ENCODE data around the gene FAR2.
A peak's percentile ranks its signal among the peaks of the same experiment; 100 is the strongest.
"Not testable (repeated sequence)": the region's sequence is repeated elsewhere in the genome, so short reads cannot be mapped to it uniquely, and the experiment has no call there.

Gene FAR2

GRCh38 chr12:29281371-29282005 lies 132.4 kb downstream of the FAR2 start:
- no peak for DNase-seq (ENCODE audit: low spot score)

GRCh38 chr12:29282031-29282816 lies 133.1 kb downstream of the FAR2 start:
- DNase-seq (ENCODE audit: low spot score), result no peak

DNA sequence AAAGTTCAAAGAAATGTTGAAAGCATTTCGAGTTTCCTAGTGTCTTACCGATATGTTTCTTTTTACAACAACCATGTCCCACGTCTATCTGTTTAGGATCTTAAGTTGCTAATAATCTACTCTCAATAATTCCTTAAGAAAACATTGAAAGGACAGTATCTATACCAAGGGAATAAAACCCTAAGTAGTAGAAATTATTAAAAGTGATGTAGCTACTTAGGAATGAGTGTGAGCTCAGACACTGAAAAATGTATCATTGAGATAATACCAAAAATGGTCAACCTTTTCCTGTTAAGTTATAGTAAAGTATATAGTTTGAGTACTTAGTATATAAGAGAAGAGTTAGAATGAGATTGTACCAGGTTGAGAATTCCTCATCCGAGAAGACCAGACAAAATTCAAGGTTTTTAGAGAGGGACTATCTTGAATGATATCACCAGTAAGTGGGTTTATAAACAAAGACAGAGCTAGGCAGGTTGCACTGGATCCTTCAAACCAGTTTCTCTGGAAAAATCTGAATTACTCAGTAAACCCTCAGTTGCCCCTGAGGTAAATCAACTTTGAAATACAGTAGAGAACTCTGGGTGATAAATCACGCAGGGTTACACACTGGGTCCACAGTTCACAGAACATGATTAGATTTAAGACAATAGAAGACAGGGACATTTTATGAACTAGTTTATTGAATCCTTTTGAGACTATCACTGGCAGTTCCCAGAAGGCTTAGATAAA lies 135.1 kb downstream of the FAR2 start:
- DNase-seq (ENCODE audit: low spot score), result no peak

GRCh38 chr12:29286081-29286790 lies 137.2 kb downstream of the FAR2 start:
- no peak for DNase-seq (ENCODE audit: low spot score)

GRCh38 chr12:29287622-29288021 lies 138.5 kb downstream of the FAR2 start:
- no peak for DNase-seq (ENCODE audit: low spot score)

DNA sequence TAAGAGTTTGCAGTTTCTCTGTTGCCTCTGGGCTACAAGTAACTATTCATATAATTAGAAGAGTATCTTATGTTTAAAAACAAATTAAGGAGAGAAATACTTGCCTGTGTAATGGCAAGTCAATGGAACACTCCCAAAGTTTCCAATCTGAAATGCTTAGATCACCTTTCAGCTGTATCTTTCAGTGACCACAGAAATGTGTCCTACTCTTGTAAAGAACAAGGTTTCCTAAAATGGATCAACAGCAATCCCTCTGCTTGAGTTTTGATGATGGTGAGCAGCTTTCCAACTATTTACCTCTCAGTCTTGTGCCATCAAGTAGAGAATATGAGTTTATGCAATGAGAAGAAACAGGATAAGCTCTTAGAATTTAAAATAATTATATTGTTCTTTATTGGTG lies 139.0 kb downstream of the FAR2 start:
- no peak for DNase-seq (ENCODE audit: low spot score)

GRCh38 chr12:29290475-29290874 lies 141.4 kb downstream of the FAR2 start:
- DNase-seq (ENCODE audit: low spot score), result not testable (repeated sequence)

DNA sequence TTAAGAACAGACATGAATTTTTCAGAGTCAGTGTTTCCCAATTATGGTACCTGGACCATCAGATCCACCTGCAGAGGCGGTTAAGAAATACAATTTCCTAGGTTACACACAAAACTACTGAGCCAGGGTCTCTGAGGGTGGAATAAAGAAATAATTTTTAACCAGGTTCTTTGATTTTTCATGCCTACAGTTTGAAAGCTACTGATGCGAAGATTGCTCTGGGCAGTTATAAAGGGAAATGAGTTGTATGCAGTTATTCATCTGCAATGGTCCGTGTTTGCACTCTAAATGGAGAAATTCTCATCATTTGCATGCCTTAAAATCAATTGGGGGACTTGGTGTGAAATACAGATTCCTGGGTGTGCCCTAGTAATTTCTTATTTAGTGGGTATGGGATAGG lies 142.1 kb downstream of the FAR2 start:
- DNase-seq (ENCODE audit: low spot score), result no peak

DNA sequence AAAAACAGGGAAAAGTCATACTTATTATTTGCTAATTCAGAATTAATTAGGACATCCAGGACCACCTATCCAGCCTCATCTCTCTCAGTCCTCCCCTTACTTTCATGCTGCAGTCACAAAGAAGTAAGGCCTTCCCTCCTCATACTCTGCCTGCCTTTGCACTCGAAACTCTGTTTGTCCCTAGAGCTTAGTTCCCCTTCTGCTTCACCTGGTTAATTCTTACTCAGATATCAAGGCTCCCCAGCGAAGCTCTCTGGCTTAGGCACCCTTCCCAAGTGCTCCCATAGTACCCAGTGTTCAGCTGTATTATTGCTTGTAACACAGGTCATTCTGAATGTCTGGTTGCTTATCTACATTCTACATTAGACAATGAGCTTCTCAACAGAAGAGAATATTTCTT lies 150.6 kb downstream of the FAR2 start:
- DNase-seq (ENCODE audit: low spot score), result no peak

GRCh38 chr12:29301114-29301513 lies 152.0 kb downstream of the FAR2 start:
- no peak for DNase-seq (ENCODE audit: low spot score)

GRCh38 chr12:29304388-29304787 lies 155.3 kb downstream of the FAR2 start:
- DNase-seq (ENCODE audit: low spot score), result no peak

DNA sequence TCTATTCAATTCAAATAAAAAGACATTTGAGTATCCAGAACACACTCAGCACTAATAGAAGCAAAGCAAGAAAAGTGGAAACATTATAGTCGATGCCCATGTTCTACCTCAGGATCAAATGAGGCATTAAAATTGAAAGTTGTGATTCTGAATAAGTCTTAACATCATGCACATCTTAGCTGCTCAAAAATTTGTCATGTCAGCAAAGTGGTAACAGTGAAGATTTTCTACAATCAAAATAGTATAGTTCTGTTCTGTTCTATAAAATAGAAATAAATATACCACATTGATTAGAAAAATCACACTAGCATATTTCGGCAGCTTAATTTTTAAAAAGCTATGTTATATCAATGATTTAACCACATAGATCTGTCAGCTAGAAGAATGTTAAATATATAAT lies 157.2 kb downstream of the FAR2 start:
- no peak for DNase-seq (ENCODE audit: low spot score)

DNA sequence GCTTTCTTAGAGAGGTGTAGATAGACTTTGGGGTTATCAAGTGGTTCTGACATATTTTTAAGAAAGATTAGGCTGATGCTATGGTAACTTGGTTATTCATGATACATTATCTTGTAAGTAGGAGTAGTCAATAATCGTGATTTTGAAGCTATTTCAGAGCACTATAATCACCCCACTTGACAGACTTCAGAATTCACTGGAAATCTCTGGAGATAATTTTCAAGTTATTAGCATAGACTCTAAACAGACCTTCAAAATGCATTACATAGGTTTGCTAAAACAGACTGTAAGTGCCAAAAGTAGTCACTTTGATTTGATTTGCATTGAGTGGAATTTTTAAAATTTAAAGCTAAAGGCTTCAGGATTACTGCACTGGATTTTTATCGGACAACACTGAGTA lies 157.6 kb downstream of the FAR2 start:
- DNase-seq (ENCODE audit: low spot score), result no peak

- DNase-seq (ENCODE audit: low spot score), result no peak
Measured at GRCh38 chr12:29309320-29309902, 160.3 kb downstream of the FAR2 start.

- no peak for DNase-seq (ENCODE audit: low spot score)
Measured at GRCh38 chr12:29310899-29311298, 161.8 kb downstream of the FAR2 start.

- no peak for DNase-seq (ENCODE audit: low spot score)
Measured at GRCh38 chr12:29314416-29314815, 165.3 kb downstream of the FAR2 start.

- no peak for DNase-seq (ENCODE audit: low spot score)
Measured at GRCh38 chr12:29316752-29317151, 167.7 kb downstream of the FAR2 start.

- DNase-seq (ENCODE audit: low spot score), result peak; percentile 47
Measured at GRCh38 chr12:29317556-29318363, 168.7 kb downstream of the FAR2 start.

DNA sequence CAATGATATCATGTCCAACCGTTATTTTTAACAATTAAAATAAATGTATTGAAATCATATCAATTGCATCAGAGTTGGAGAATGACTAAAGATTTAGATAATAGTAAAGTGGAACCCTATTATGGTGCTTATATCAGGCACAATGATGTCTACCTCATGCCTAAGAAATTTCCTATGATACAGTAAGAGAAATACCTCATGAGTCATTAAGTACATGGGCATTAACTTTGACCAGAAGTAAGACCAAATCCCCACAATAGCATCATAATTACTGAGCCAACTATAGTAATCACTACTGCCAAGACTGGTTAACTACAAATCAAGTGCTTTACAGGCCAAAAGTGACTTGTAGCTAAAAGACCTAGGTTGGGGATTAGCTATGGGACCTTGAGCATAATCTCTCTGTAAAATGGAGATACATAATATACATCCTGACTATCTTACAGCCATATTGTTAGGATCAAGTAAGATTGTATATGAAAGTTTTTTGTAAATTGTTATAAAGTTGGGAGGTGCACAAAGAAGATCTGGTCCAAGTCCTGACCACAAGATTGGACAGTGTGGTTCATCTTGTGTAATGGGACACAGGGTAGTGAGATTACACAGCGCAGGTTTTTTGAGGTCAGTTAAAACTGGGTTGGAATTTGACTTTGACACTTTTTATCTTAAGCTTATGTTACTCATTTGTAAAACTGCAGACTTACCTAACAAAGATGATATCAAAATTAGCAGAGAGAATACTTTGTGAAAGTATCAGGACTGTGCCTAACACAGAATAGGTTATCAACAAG lies 171.4 kb downstream of the FAR2 start:
- no peak for DNase-seq (ENCODE audit: low spot score)

- DNase-seq (ENCODE audit: low spot score), result no peak
Measured at GRCh38 chr12:29322157-29322556, 173.1 kb downstream of the FAR2 start.

Data from ecto neural progenitor cell (in vitro differentiated cells).